HEK293 (cell line): ENCODE results near the gene CAMK2B.
A peak's percentile ranks its signal among the peaks of the same experiment; 100 is the strongest.

Experiments
- CTCF ChIA-PET: fragments of 350-600 bp; formaldehyde crosslinking; extraction: SDS; loops from one replicate; lab custom pipeline; 2021; ENCODE audit warnings: antibody characterized with exemption; lab: Yijun Ruan, JAX
- POLR2A ChIA-PET: fragments of 300-600 bp; formaldehyde crosslinking; extraction: SDS; loops from one replicate; lab custom pipeline; 2020; ENCODE audit warnings: antibody characterized with exemption, inconsistent platforms; lab: Yijun Ruan, JAX
- H3K27ac ChIP-seq: fragments of 200-500 bp; sonication (Bioruptor generic); 2 replicates; pipeline ENCODE4 v1.5.1; 2014; ENCODE audit warnings: low read depth, low read length, control low read depth, inconsistent platforms; ENCODE audit errors: extremely low read depth
- H3K36me3 ChIP-seq, 2 experiments: fragments of 200-500 bp in 1 of 2; sonication (Bioruptor generic) in 1 of 2; 1 replicate in 1 of 2; 2 replicates in 1 of 2; pipeline ENCODE4 v1.5.1; 2014 to 2017; ENCODE audit warnings: inconsistent platforms in 2 of 2, low read length in 2 of 2; ENCODE audit not compliant: control insufficient read depth in 2 of 2, insufficient read depth in 1 of 2
- H3K4me1 ChIP-seq: fragments of 200-500 bp; sonication (Bioruptor generic); 2 replicates; pipeline ENCODE4 v1.5.1; 2014; ENCODE audit warnings: mild to moderate bottlenecking, low read length, inconsistent platforms; ENCODE audit not compliant: control insufficient read depth, insufficient read depth
- H3K4me3 ChIP-seq: 2 replicates; pipeline ENCODE4 v1.5.1; 2011; ENCODE audit warnings: low read depth, mild to moderate bottlenecking, control low read depth, low read length, moderate library complexity
- H3K9me3 ChIP-seq: fragments of 200-500 bp; sonication (Bioruptor generic); 2 replicates; pipeline ENCODE4 v1.5.1; 2014; ENCODE audit warnings: low read depth, low read length, inconsistent platforms; ENCODE audit not compliant: control insufficient read depth, insufficient read depth
- EGR2 ChIP-seq: fragments of 450-650 bp; formaldehyde crosslinking; IDR thresholded peaks from 2 replicates; pipeline ENCODE4 v1.5.1; 2016; ENCODE audit warnings: low read depth, missing biosample characterization, missing genetic modification characterization
- IKZF3 ChIP-seq: fragments of 450-650 bp; IDR thresholded peaks from 2 replicates; pipeline ENCODE4 v1.5.0; 2018; ENCODE audit warnings: missing biosample characterization, mild to moderate bottlenecking, missing genetic modification characterization, moderate library complexity
- PBX3 ChIP-seq: sonication (generic); formaldehyde crosslinking; IDR thresholded peaks from 2 replicates; pipeline ENCODE4 v1.8.1; 2022; ENCODE audit warnings: mild to moderate bottlenecking, moderate library complexity, missing genetic modification reagents
- SALL2 ChIP-seq: fragments of 450-650 bp; formaldehyde crosslinking; IDR thresholded peaks from 2 replicates; pipeline ENCODE4 v1.5.0; 2017; ENCODE audit warnings: missing biosample characterization, mild to moderate bottlenecking, missing genetic modification characterization, borderline replicate concordance
- ZBTB1 ChIP-seq: fragments of 450-650 bp; formaldehyde crosslinking; IDR thresholded peaks from 2 replicates; pipeline ENCODE4 v1.5.1; 2016; ENCODE audit warnings: missing biosample characterization, missing genetic modification characterization
- ZFHX2 ChIP-seq: fragments of 450-650 bp; formaldehyde crosslinking; conservative IDR thresholded peaks from 2 replicates; pipeline ENCODE4 v1.5.1; 2016; ENCODE audit warnings: missing biosample characterization, missing genetic modification characterization
- ZIC2 ChIP-seq: fragments of 450-650 bp; formaldehyde crosslinking; IDR thresholded peaks from 2 replicates; pipeline ENCODE4 v1.5.1; 2016; ENCODE audit warnings: missing biosample characterization, missing genetic modification characterization
- ZNF174 ChIP-seq: fragments of 450-650 bp; formaldehyde crosslinking; IDR thresholded peaks from 2 replicates; pipeline ENCODE4 v1.5.0; 2017; ENCODE audit warnings: missing biosample characterization, mild to moderate bottlenecking, missing genetic modification characterization
- ZNF18 ChIP-seq: fragments of 450-650 bp; formaldehyde crosslinking; IDR thresholded peaks from 2 replicates; pipeline ENCODE4 v1.5.1; 2016; ENCODE audit warnings: missing biosample characterization, missing genetic modification characterization
- ZNF449 ChIP-seq: fragments of 450-650 bp; formaldehyde crosslinking; IDR thresholded peaks from 2 replicates; pipeline ENCODE4 v1.5.1; 2017; ENCODE audit warnings: missing biosample characterization, mild to moderate bottlenecking, missing genetic modification characterization, moderate library complexity
- ZNF48 ChIP-seq: fragments of 450-650 bp; formaldehyde crosslinking; IDR thresholded peaks from 2 replicates; pipeline ENCODE4 v1.5.1; 2016; ENCODE audit warnings: missing biosample characterization, missing genetic modification characterization
- ZNF785 ChIP-seq: fragments of 450-650 bp; formaldehyde crosslinking; IDR thresholded peaks from 2 replicates; pipeline ENCODE4 v1.5.1; 2016; ENCODE audit warnings: missing biosample characterization, missing genetic modification characterization

CAMK2B gene

GRCh38 chr7:44213877-44214388 lies 111.5 kb downstream of the CAMK2B start (continued):
- TF ChIP-seq ZNF18 (tag by site-specific recombination), result no peak
- TF ChIP-seq ZNF174, result no peak

- POLR2A ChIA-PET, result interaction anchor here (1.7 kb wide), 1 partner anchor 13 kb away, joined by 4 read pairs; the partner anchor contains the start of gene YKT6
- H3K4me1 ChIP-seq, result no peaks in the 10 kb centered on the region
- no peak overlapping the region for H3K27ac ChIP-seq
- TF ChIP-seq IKZF3, result no peak
- no peak for TF ChIP-seq ZNF449 (tag by site-specific recombination)
- TF ChIP-seq PBX3, result no peak
- TF ChIP-seq ZNF785 (tag by site-specific recombination), result no peak
- no peaks in the 10 kb centered on the region for H3K9me3 ChIP-seq
- H3K36me3 ChIP-seq, result peaks cover 7 to 49% of the 10 kb centered on the region in 2 experiments; a peak in 1 of 3 replicates
- CTCF ChIA-PET, result interaction anchor here (1.2 to 3.3 kb wide), 3 partner anchors 11 to 79 kb away, joined by 3 to 13 read pairs (median 3); no protein-coding TSS in a partner anchor
- no peak overlapping the region for H3K4me3 ChIP-seq
These were observed 112.1 kb downstream of the CAMK2B start for GRCh38 chr7:44213206-44213876.

- Histone ChIP-seq H3K36me3 (peaks cover 9 to 56% of the 10 kb centered on the region in 2 experiments; a peak in 2 of 3 replicates), H3K4me3 (no peak overlapping the region), H3K9me3 (no peaks in the 10 kb centered on the region), H3K27ac (no peak overlapping the region), H3K4me1 (no peaks in the 10 kb centered on the region)
- ChIA-PET POLR2A (no interaction called here), CTCF (interaction anchor here (1.1 to 3.3 kb wide), 4 partner anchors 11 to 79 kb away, joined by 3 to 13 read pairs (median 3); no protein-coding TSS in a partner anchor)
- peak; percentile 87 for TF ChIP-seq ZFHX2
- peak; percentile 81 for TF ChIP-seq EGR2 (tag by site-specific recombination)
- no peak for TF ChIP-seq SALL2 (tag by site-specific recombination)
- TF ChIP-seq, all 188 proteins: peak for 2
These were observed 112.7 kb downstream of the CAMK2B start for GRCh38 chr7:44212581-44213184.

- no peaks in the 10 kb centered on the region for H3K9me3 ChIP-seq
- no peak overlapping the region for H3K4me3 ChIP-seq
- H3K4me1 ChIP-seq, result no peaks in the 10 kb centered on the region
- ChIA-PET CTCF (interaction anchor here (0.8 to 1.3 kb wide), 3 partner anchors 16 to 32 kb away, joined by 3 to 6 read pairs (median 3); no protein-coding TSS in a partner anchor), POLR2A (no interaction called here)
- H3K36me3 ChIP-seq, result peaks cover 13 to 62% of the 10 kb centered on the region in 2 experiments; a peak in 2 of 3 replicates
- no peak overlapping the region for H3K27ac ChIP-seq
- TF ChIP-seq ZNF48 (tag by site-specific recombination) (no peak), ZIC2 (tag by site-specific recombination) (peak; percentile 25; the same call in 1 of the 2 replicates), ZBTB1 (tag by site-specific recombination) (no peak), ZNF785 (tag by site-specific recombination) (no peak)
These were observed 113.4 kb downstream of the CAMK2B start for GRCh38 chr7:44212018-44212417.
